ENCODE data around the gene STXBP4. TPM values are rescaled to one million over a fixed set of nuclear protein-coding genes. Genes with fewer than 3 reads are reported as not detected.

The STXBP4 gene
- total RNA-seq, 1 donor from 2014 or later, result 5.2 TPM

GRCh38 chr17:55201308-55201932, 232.9 kb downstream of the STXBP4 start:
- DNase-seq, result no peak
- ATAC-seq, result no peak
- intact Hi-C loops (cut with micrococcal nuclease), result no loop called here

- intact Hi-C loops (cut with micrococcal nuclease), result no loop called here
- ATAC-seq (no peak), DNase-seq (no peak)
Measured at GRCh38 chr17:55202896-55203295, 234.3 kb downstream of the STXBP4 start.

GRCh38 chr17:55208078-55208812, 239.7 kb downstream of the STXBP4 start:
- DNase-seq (no peak), ATAC-seq (no peak)
- intact Hi-C loops (cut with micrococcal nuclease), result no loop called here

GRCh38 chr17:55210292-55210691, 241.7 kb downstream of the STXBP4 start:
- ATAC-seq (no peak), DNase-seq (no peak)
- intact Hi-C loops (cut with micrococcal nuclease), result no loop called here

GRCh38 chr17:55212880-55213279, 244.3 kb downstream of the STXBP4 start:
- ATAC-seq (no peak), DNase-seq (no peak)
- intact Hi-C loops (cut with micrococcal nuclease), result no loop called here

- DNase-seq (no peak), ATAC-seq (no peak)
- intact Hi-C loops (cut with micrococcal nuclease), result no loop called here
Measured at GRCh38 chr17:55215711-55216110, 247.1 kb downstream of the STXBP4 start.

- intact Hi-C loops (cut with micrococcal nuclease), result no loop called here
- DNase-seq (no peak), ATAC-seq (no peak)
Measured at GRCh38 chr17:55216888-55217287, 248.3 kb downstream of the STXBP4 start.

- ATAC-seq, result no peak
- no peak for DNase-seq
- intact Hi-C loops (cut with micrococcal nuclease), result no loop called here
Measured at GRCh38 chr17:55219459-55219858, 250.9 kb downstream of the STXBP4 start.

GRCh38 chr17:55219934-55220333, 251.4 kb downstream of the STXBP4 start:
- ATAC-seq, result no peak
- intact Hi-C loops (cut with micrococcal nuclease), result no loop called here
- DNase-seq, result no peak

Other genes with a start within 250 kb of the STXBP4 start
- 12.1 TPM for gene TOM1L1, start 67.9 kb upstream of the STXBP4 start, total RNA-seq
- gene COX11, start 111 bp upstream of the STXBP4 start, total RNA-seq, result 67.6 TPM